ENCODE measurements around the gene AGAP6. TPM values are rescaled to one million over a fixed set of nuclear protein-coding genes. Genes with fewer than 3 reads are reported as not detected.
"Not testable (repeated sequence)": the region's sequence is repeated elsewhere in the genome, so short reads cannot be mapped to it uniquely, and the experiment has no call there.

AGAP6 gene
- total RNA-seq, 4 donors from 2014 or later = 15.0 to 40.0 (median 23.2) TPM

- H3K27ac ChIP-seq; H3K36me3 ChIP-seq; H3K9me3 ChIP-seq; H3K4me1 ChIP-seq; H3K27me3 ChIP-seq; H3K4me3 ChIP-seq; intact Hi-C loops (cut with DNase I; ENCODE audit: low total_unique reads); DNase-seq; in situ Hi-C loops (cut with MboI; ENCODE audit: low pct_ligation_motif_present in 1 of 4, low pct_unique_long_range_greater_than_20kb in 1 of 4, low sequenced_read_pairs in 3 of 4): not testable (repeated sequence)
- 61% methylated on average over 2 of the region's 2 CpGs; no CpG with 5 or more reads in 1 of the 2 donors for WGBS, 2 donors (ENCODE audit: low coverage in 1 of 2)
These were observed 16.7 kb upstream of the AGAP6 start for GRCh38 chr10:49971466-49971865.

GRCh38 chr10:49972094-49972493 lies 16.1 kb upstream of the AGAP6 start:
- H3K36me3 ChIP-seq; H3K27me3 ChIP-seq; H3K27ac ChIP-seq; intact Hi-C loops (cut with DNase I; ENCODE audit: low total_unique reads); H3K4me3 ChIP-seq; H3K9me3 ChIP-seq; H3K4me1 ChIP-seq; in situ Hi-C loops (cut with MboI; ENCODE audit: low pct_ligation_motif_present in 1 of 4, low pct_unique_long_range_greater_than_20kb in 1 of 4, low sequenced_read_pairs in 3 of 4); DNase-seq: not testable (repeated sequence)
- WGBS, 2 donors (ENCODE audit: low coverage in 1 of 2) = 92% methylated on average over 3 of the region's 3 CpGs; no CpG with 5 or more reads in 1 of the 2 donors

GRCh38 chr10:49977756-49978155 lies 10.4 kb upstream of the AGAP6 start:
- H3K4me3 ChIP-seq; DNase-seq; H3K27me3 ChIP-seq; H3K27ac ChIP-seq; in situ Hi-C loops (cut with MboI; ENCODE audit: low pct_ligation_motif_present in 1 of 4, low pct_unique_long_range_greater_than_20kb in 1 of 4, low sequenced_read_pairs in 3 of 4); H3K9me3 ChIP-seq; intact Hi-C loops (cut with DNase I; ENCODE audit: low total_unique reads); H3K4me1 ChIP-seq; H3K36me3 ChIP-seq: not testable (repeated sequence)
- 100% methylated on average over 3 of the region's 3 CpGs; no CpG with 5 or more reads in 1 of the 2 donors for WGBS, 2 donors (ENCODE audit: low coverage in 1 of 2)

GRCh38 chr10:49987207-49987606 lies 999 bp upstream of the AGAP6 start:
- H3K9me3 ChIP-seq; intact Hi-C loops (cut with DNase I; ENCODE audit: low total_unique reads); H3K36me3 ChIP-seq; H3K27me3 ChIP-seq; H3K4me3 ChIP-seq; H3K27ac ChIP-seq; DNase-seq; in situ Hi-C loops (cut with MboI; ENCODE audit: low pct_ligation_motif_present in 1 of 4, low pct_unique_long_range_greater_than_20kb in 1 of 4, low sequenced_read_pairs in 3 of 4); H3K4me1 ChIP-seq: not testable (repeated sequence)
- 91 to 100% methylated on average over 1 to 3 of the region's 3 CpGs for WGBS, 2 donors (ENCODE audit: low coverage in 1 of 2)

GRCh38 chr10:49995321-49995720 lies 7.1 kb downstream of the AGAP6 start:
- WGBS, 2 donors (ENCODE audit: low coverage in 1 of 2) = 80 to 92% methylated on average over 1 to 5 of the region's 5 CpGs
- not testable (repeated sequence) for H3K27ac ChIP-seq, DNase-seq

GRCh38 chr10:50014024-50014423 lies 25.8 kb downstream of the AGAP6 start:
- H3K9me3 ChIP-seq; H3K36me3 ChIP-seq; in situ Hi-C loops (cut with MboI; ENCODE audit: low pct_ligation_motif_present in 1 of 4, low pct_unique_long_range_greater_than_20kb in 1 of 4, low sequenced_read_pairs in 3 of 4); H3K27ac ChIP-seq; intact Hi-C loops (cut with DNase I; ENCODE audit: low total_unique reads); H3K4me3 ChIP-seq; H3K4me1 ChIP-seq; DNase-seq; H3K27me3 ChIP-seq: not testable (repeated sequence)
- 81% methylated on average over 7 of the region's 7 CpGs; no CpG with 5 or more reads in 1 of the 2 donors for WGBS, 2 donors (ENCODE audit: low coverage in 1 of 2)

More at GRCh38 chr10:49995321-49995720, 7.1 kb downstream of the AGAP6 start:
- intact Hi-C loops (cut with DNase I; ENCODE audit: low total_unique reads); H3K4me3 ChIP-seq; H3K9me3 ChIP-seq; H3K36me3 ChIP-seq; H3K27me3 ChIP-seq; H3K4me1 ChIP-seq; in situ Hi-C loops (cut with MboI; ENCODE audit: low pct_ligation_motif_present in 1 of 4, low pct_unique_long_range_greater_than_20kb in 1 of 4, low sequenced_read_pairs in 3 of 4): not testable (repeated sequence)

GRCh38 chr10:50015596-50016220 lies 27.5 kb downstream of the AGAP6 start:
- H3K4me3 ChIP-seq; H3K9me3 ChIP-seq; intact Hi-C loops (cut with DNase I; ENCODE audit: low total_unique reads); DNase-seq; H3K27me3 ChIP-seq; H3K36me3 ChIP-seq; H3K4me1 ChIP-seq; H3K27ac ChIP-seq; in situ Hi-C loops (cut with MboI; ENCODE audit: low pct_ligation_motif_present in 1 of 4, low pct_unique_long_range_greater_than_20kb in 1 of 4, low sequenced_read_pairs in 3 of 4): not testable (repeated sequence)
- 69 to 87% methylated on average over 3 to 9 of the region's 9 CpGs for WGBS, 2 donors (ENCODE audit: low coverage in 1 of 2)

GRCh38 chr10:50016926-50017325 lies 28.7 kb downstream of the AGAP6 start:
- H3K27ac ChIP-seq; H3K4me1 ChIP-seq; intact Hi-C loops (cut with DNase I; ENCODE audit: low total_unique reads); H3K9me3 ChIP-seq; DNase-seq; in situ Hi-C loops (cut with MboI; ENCODE audit: low pct_ligation_motif_present in 1 of 4, low pct_unique_long_range_greater_than_20kb in 1 of 4, low sequenced_read_pairs in 3 of 4); H3K36me3 ChIP-seq; H3K4me3 ChIP-seq; H3K27me3 ChIP-seq: not testable (repeated sequence)
- 63 to 91% methylated on average over 3 to 5 of the region's 5 CpGs for WGBS, 2 donors (ENCODE audit: low coverage in 1 of 2)

- H3K9me3 ChIP-seq; in situ Hi-C loops (cut with MboI; ENCODE audit: low pct_ligation_motif_present in 1 of 4, low pct_unique_long_range_greater_than_20kb in 1 of 4, low sequenced_read_pairs in 3 of 4); H3K27ac ChIP-seq; H3K4me3 ChIP-seq; H3K4me1 ChIP-seq; intact Hi-C loops (cut with DNase I; ENCODE audit: low total_unique reads); DNase-seq; H3K27me3 ChIP-seq; H3K36me3 ChIP-seq: not testable (repeated sequence)
- 86% methylated on average over 4 of the region's 5 CpGs; no CpG with 5 or more reads in 1 of the 2 donors for WGBS, 2 donors (ENCODE audit: low coverage in 1 of 2)
These were observed 29.4 kb downstream of the AGAP6 start for GRCh38 chr10:50017646-50018045.

- 100% methylated on average over 2 of the region's 3 CpGs; no CpG with 5 or more reads in 1 of the 2 donors for WGBS, 2 donors (ENCODE audit: low coverage in 1 of 2)
- in situ Hi-C loops (cut with MboI; ENCODE audit: low pct_ligation_motif_present in 1 of 4, low pct_unique_long_range_greater_than_20kb in 1 of 4, low sequenced_read_pairs in 3 of 4); H3K9me3 ChIP-seq: not testable (repeated sequence)
These were observed 31.1 kb downstream of the AGAP6 start for GRCh38 chr10:50019279-50019678.

GRCh38 chr10:50020451-50021024 lies 32.3 kb downstream of the AGAP6 start:
- in situ Hi-C loops (cut with MboI; ENCODE audit: low pct_ligation_motif_present in 1 of 4, low pct_unique_long_range_greater_than_20kb in 1 of 4, low sequenced_read_pairs in 3 of 4); H3K27me3 ChIP-seq; DNase-seq; H3K4me1 ChIP-seq; H3K27ac ChIP-seq; H3K4me3 ChIP-seq; H3K9me3 ChIP-seq; intact Hi-C loops (cut with DNase I; ENCODE audit: low total_unique reads); H3K36me3 ChIP-seq: not testable (repeated sequence)
- 76% methylated on average over 7 of the region's 13 CpGs; no CpG with 5 or more reads in 1 of the 2 donors for WGBS, 2 donors (ENCODE audit: low coverage in 1 of 2)

More at GRCh38 chr10:50019279-50019678, 31.1 kb downstream of the AGAP6 start:
- H3K36me3 ChIP-seq; H3K27ac ChIP-seq; H3K27me3 ChIP-seq; H3K4me1 ChIP-seq; intact Hi-C loops (cut with DNase I; ENCODE audit: low total_unique reads); H3K4me3 ChIP-seq; DNase-seq: not testable (repeated sequence)
